Measurements from ENCODE around the gene PBX2. TPM values are rescaled to one million over a fixed set of nuclear protein-coding genes. Genes with fewer than 3 reads are reported as not detected.

Gene PBX2
- total and polyA plus RNA-seq, 2 experiments from 2014 or later: 21.6 to 77.5 TPM

GRCh38 chr6:32164295-32164694 is 25.7 kb downstream of the PBX2 start, which contains the start of gene EGFL8:
Gene EGFL8 (plus strand): TSS chr6:32164595. CDS start chr6:32166166, 1,571 bp downstream.
- Histone ChIP-seq H3K9me3 (ENCODE audit: low read depth) (no peaks in the 10 kb centered on the region), H3K79me2 (no peaks in the 10 kb centered on the region), H3K36me3 (replicated peaks; ENCODE audit: insufficient read depth, low read depth) (no peaks in the 10 kb centered on the region), H3K27me3 (no peaks in the 10 kb centered on the region), H3K4me2 (no peak within 1 kb of the TSS), H3K27ac (no peak within 1 kb of the TSS), H2AFZ (no peak within 1 kb of the TSS), H3K4me1 (ENCODE audit: insufficient read depth) (peaks cover 5% of the 10 kb centered on the region), H3K9me2 (replicated peaks; ENCODE audit: insufficient read depth) (no peaks in the 10 kb centered on the region), H4K20me1 (ENCODE audit: insufficient read depth, poor library complexity, severe bottlenecking) (no peaks in the 10 kb centered on the region), H3K4me3 (no peak within 1 kb of the TSS)
- no peak for DNase-seq (ENCODE audit: low spot score)
- TF ChIP-seq CTCF (IDR thresholded peaks at IDR 0.05; ENCODE audit: poor library complexity) (no peak), EZH2 (IDR thresholded peaks at IDR 0.05; ENCODE audit: borderline replicate concordance) (no peak), EZH2phosphoT487 (IDR thresholded peaks at IDR 0.05; ENCODE audit: low read depth, severe bottlenecking, unreplicated experiment) (no peak)

- WGBS (ENCODE audit: low lambda C conversion rate, missing lambda C conversion rate): 93% methylated on average over 7 of the region's 7 CpGs
Observed at GRCh38 chr6:32163559-32164258, 26.3 kb downstream of the PBX2 start.

GRCh38 chr6:32158052-32158451 is 31.9 kb downstream of the PBX2 start:
- DNase-seq (ENCODE audit: low spot score): no peak
- Histone ChIP-seq H3K9me2 (replicated peaks; ENCODE audit: insufficient read depth) (no peaks in the 10 kb centered on the region), H4K20me1 (ENCODE audit: insufficient read depth, poor library complexity, severe bottlenecking) (no peaks in the 10 kb centered on the region), H3K4me2 (no peak overlapping the region), H3K36me3 (replicated peaks; ENCODE audit: insufficient read depth, low read depth) (peaks cover 6% of the 10 kb centered on the region), H3K27ac (no peak overlapping the region), H3K27me3 (no peaks in the 10 kb centered on the region), H3K79me2 (peaks cover 28% of the 10 kb centered on the region), H3K9me3 (ENCODE audit: low read depth) (no peaks in the 10 kb centered on the region), H3K4me1 (ENCODE audit: insufficient read depth) (peaks cover 10% of the 10 kb centered on the region), H2AFZ (no peak overlapping the region), H3K4me3 (no peak overlapping the region)
- TF ChIP-seq EZH2 (IDR thresholded peaks at IDR 0.05; ENCODE audit: borderline replicate concordance) (no peak), EZH2phosphoT487 (IDR thresholded peaks at IDR 0.05; ENCODE audit: low read depth, severe bottlenecking, unreplicated experiment) (no peak), CTCF (IDR thresholded peaks at IDR 0.05; ENCODE audit: poor library complexity) (no peak)

More at GRCh38 chr6:32163559-32164258, 26.3 kb downstream of the PBX2 start:
- Histone ChIP-seq H3K4me3 (no peak overlapping the region), H3K27me3 (no peaks in the 10 kb centered on the region), H2AFZ (no peak overlapping the region), H3K79me2 (no peaks in the 10 kb centered on the region), H3K27ac (no peak overlapping the region), H3K4me2 (no peak overlapping the region), H3K9me3 (ENCODE audit: low read depth) (no peaks in the 10 kb centered on the region), H3K36me3 (replicated peaks; ENCODE audit: insufficient read depth, low read depth) (no peaks in the 10 kb centered on the region), H3K4me1 (ENCODE audit: insufficient read depth) (peaks cover 5% of the 10 kb centered on the region), H3K9me2 (replicated peaks; ENCODE audit: insufficient read depth) (no peaks in the 10 kb centered on the region), H4K20me1 (ENCODE audit: insufficient read depth, poor library complexity, severe bottlenecking) (no peaks in the 10 kb centered on the region)
- TF ChIP-seq CTCF (IDR thresholded peaks at IDR 0.05; ENCODE audit: poor library complexity): no peak
- no peak for TF ChIP-seq EZH2phosphoT487 (IDR thresholded peaks at IDR 0.05; ENCODE audit: low read depth, severe bottlenecking, unreplicated experiment)
- TF ChIP-seq EZH2 (IDR thresholded peaks at IDR 0.05; ENCODE audit: borderline replicate concordance): no peak
- DNase-seq (ENCODE audit: low spot score): no peak

Data from hepatocyte (in vitro differentiated cells).